PC-3 (cell line): ENCODE results near the gene C1orf21. TPM values are rescaled to one million over a fixed set of nuclear protein-coding genes. Genes with fewer than 3 reads are reported as not detected.

Experiments
- ATAC-seq: fragments of 200-7000 bp; cut with Tn5 transposase; 2 replicates; pipeline ENCODE4 v1.9.1; 2020; ENCODE audit warnings: mild to moderate bottlenecking, moderate library complexity
- BruUV-seq: library from RNA; stranded (reverse); fragments of 400-500 nt; replicated peaks from 2 replicates; lab custom pipeline; 2021; lab: Mats Ljungman, UMichigan
- CTCF ChIA-PET: fragments of 300-600 bp; sonication (Branson Sonifier 250); formaldehyde crosslinking; loops from one replicate; lab custom pipeline; 2022; ENCODE audit warnings: antibody characterized with exemption; lab: Charles Lee
- POLR2A ChIA-PET: fragments of 300-600 bp; sonication (Branson Sonifier 250); formaldehyde crosslinking; loops from one replicate; lab custom pipeline; 2022; ENCODE audit warnings: antibody characterized with exemption; ENCODE audit not compliant: unreplicated experiment; lab: Charles Lee
- DNase-seq: peaks from one replicate; pipeline ENCODE4 v3.0.0-alpha.2; 2015
- H2AFZ ChIP-seq: fragments of 300-600 bp; sonication (generic); 2 replicates; pipeline ENCODE4 v1.6.0; 2016; ENCODE audit warnings: antibody characterized with exemption, low read length
- H3F3A ChIP-seq: fragments of 300-600 bp; sonication (generic); one replicate; pipeline ENCODE4 v1.6.0; 2017; ENCODE audit warnings: antibody characterized with exemption, low read length, control low read depth, mild to moderate bottlenecking; ENCODE audit not compliant: unreplicated experiment
- H3K27ac ChIP-seq: fragments of 300-600 bp; sonication (generic); 2 replicates; pipeline ENCODE4 v1.5.1; 2016; ENCODE audit warnings: mild to moderate bottlenecking, low read length
- H3K27me3 ChIP-seq: fragments of 300-600 bp; sonication (generic); 2 replicates; pipeline ENCODE4 v1.6.1; 2016; ENCODE audit warnings: low read length, mixed read lengths
- H3K36me3 ChIP-seq: fragments of 300-600 bp; sonication (generic); 2 replicates; pipeline ENCODE4 v1.6.1; 2016; ENCODE audit warnings: low read depth, mixed run types, low read length, mixed read lengths
- H3K4me1 ChIP-seq: fragments of 300-600 bp; sonication (generic); 2 replicates; pipeline ENCODE4 v1.5.1; 2016; ENCODE audit warnings: low read length; ENCODE audit not compliant: insufficient read depth
- H3K4me2 ChIP-seq: fragments of 300-600 bp; sonication (generic); 2 replicates; pipeline ENCODE4 v1.6.0; 2016; ENCODE audit warnings: low read length
- H3K4me3 ChIP-seq: fragments of 300-600 bp; sonication (generic); 2 replicates; pipeline ENCODE4 v1.5.1; 2016; ENCODE audit warnings: mild to moderate bottlenecking, low read length, mixed read lengths
- H3K79me2 ChIP-seq: fragments of 300-600 bp; sonication (generic); 2 replicates; pipeline ENCODE4 v1.6.1; 2017; ENCODE audit warnings: low read length, mixed read lengths
- H3K9ac ChIP-seq: fragments of 300-600 bp; sonication (generic); 2 replicates; pipeline ENCODE4 v1.6.0; 2016; ENCODE audit warnings: mild to moderate bottlenecking, low read length
- H3K9me2 ChIP-seq: fragments of 300-600 bp; sonication (generic); replicated peaks from 2 replicates; pipeline ENCODE4 v1.6.1; 2016; ENCODE audit warnings: mixed run types, low read length, mixed read lengths
- H3K9me3 ChIP-seq: fragments of 300-600 bp; sonication (generic); 2 replicates; pipeline ENCODE4 v1.6.1; 2016; ENCODE audit warnings: low read length, mixed read lengths
- H4K20me1 ChIP-seq: fragments of 300-600 bp; sonication (generic); 2 replicates; pipeline ENCODE4 v1.6.1; 2016; ENCODE audit warnings: low read length, mixed read lengths
- EZH2 ChIP-seq: fragments of 300-600 bp; sonication (generic); IDR thresholded peaks from one replicate; pipeline ENCODE4 v1.6.1; 2017; ENCODE audit warnings: antibody characterized with exemption, mild to moderate bottlenecking, low read length; ENCODE audit not compliant: unreplicated experiment
- EZH2phosphoT487 ChIP-seq: fragments of 300-600 bp; sonication (generic); IDR thresholded peaks from 2 replicates; pipeline ENCODE4 v1.6.1; 2018; ENCODE audit warnings: mild to moderate bottlenecking, antibody characterized with exemption, low read length, borderline replicate concordance
- intact Hi-C: fragments of 100-400 bp; cut with micrococcal nuclease; formaldehyde crosslinking; loops from 2 replicates; pipeline ENCODE4 v1.9.0; 2023
- total RNA-seq: library from RNA; depleted of rRNA; stranded (reverse); fragments of >200 nt; gene quantifications from 2 replicates; pipeline ENCODE4 v1.2.3, GENCODE V29; 2014
- TF ChIP-seq, protein P1 (sequence below): fragments of 300-600 bp; sonication (generic); conservative IDR thresholded peaks from 2 replicates; pipeline ENCODE4 v1.5.1; 2017; ENCODE audit warnings: antibody characterized with exemption, low read depth, mild to moderate bottlenecking, low read length

The C1orf21 gene
- total RNA-seq, 1 experiment from 2014 or later, result 1.3 TPM

DNA sequence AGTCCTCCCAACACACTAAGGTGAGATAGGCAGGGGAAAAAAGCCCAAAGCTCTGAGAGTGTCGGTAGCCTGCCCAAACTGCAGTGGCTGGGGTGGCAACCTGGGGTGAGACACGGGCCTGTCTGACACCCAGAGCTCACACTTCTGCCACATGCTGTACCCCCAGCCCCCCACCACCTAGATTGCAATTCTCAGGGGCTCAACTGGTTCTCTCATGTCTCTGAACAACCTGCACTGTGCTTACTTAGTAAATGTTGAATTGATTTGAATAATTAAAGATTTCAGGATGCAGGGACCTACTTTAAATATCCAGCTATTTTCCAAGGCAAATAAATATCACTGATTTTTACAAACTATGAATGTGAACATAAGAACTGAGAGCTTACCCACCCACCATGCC is 252.4 kb downstream of the C1orf21 start:
- H3K4me1 ChIP-seq, result no peaks in the 10 kb centered on the region
- no peaks in the 10 kb centered on the region for H3K79me2 ChIP-seq
- H2AFZ ChIP-seq, result no peak overlapping the region
- no peak for ATAC-seq
- BruUV-seq, result no TSS peak
- H3K27ac ChIP-seq, result no peak overlapping the region
- TF ChIP-seq EZH2phosphoT487 (no peak), EZH2 (no peak)
- TF ChIP-seq, protein P1, sequence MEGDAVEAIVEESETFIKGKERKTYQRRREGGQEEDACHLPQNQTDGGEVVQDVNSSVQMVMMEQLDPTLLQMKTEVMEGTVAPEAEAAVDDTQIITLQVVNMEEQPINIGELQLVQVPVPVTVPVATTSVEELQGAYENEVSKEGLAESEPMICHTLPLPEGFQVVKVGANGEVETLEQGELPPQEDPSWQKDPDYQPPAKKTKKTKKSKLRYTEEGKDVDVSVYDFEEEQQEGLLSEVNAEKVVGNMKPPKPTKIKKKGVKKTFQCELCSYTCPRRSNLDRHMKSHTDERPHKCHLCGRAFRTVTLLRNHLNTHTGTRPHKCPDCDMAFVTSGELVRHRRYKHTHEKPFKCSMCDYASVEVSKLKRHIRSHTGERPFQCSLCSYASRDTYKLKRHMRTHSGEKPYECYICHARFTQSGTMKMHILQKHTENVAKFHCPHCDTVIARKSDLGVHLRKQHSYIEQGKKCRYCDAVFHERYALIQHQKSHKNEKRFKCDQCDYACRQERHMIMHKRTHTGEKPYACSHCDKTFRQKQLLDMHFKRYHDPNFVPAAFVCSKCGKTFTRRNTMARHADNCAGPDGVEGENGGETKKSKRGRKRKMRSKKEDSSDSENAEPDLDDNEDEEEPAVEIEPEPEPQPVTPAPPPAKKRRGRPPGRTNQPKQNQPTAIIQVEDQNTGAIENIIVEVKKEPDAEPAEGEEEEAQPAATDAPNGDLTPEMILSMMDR, result no peak
- no peaks in the 10 kb centered on the region for H3K36me3 ChIP-seq
- no peaks in the 10 kb centered on the region for H3K27me3 ChIP-seq
- no peaks in the 10 kb centered on the region for H3K9me2 ChIP-seq
- no peaks in the 10 kb centered on the region for H3K9me3 ChIP-seq
- no peak overlapping the region for H3K9ac ChIP-seq
- DNase-seq, result no peak
- intact Hi-C loops, result no loop called here
- no peak overlapping the region for H3K4me3 ChIP-seq
- POLR2A ChIA-PET, result no interaction called here
- no peaks in the 10 kb centered on the region for H3F3A ChIP-seq
- H4K20me1 ChIP-seq, result no peaks in the 10 kb centered on the region
- H3K4me2 ChIP-seq, result no peak overlapping the region
- CTCF ChIA-PET, result no interaction called here

DNA sequence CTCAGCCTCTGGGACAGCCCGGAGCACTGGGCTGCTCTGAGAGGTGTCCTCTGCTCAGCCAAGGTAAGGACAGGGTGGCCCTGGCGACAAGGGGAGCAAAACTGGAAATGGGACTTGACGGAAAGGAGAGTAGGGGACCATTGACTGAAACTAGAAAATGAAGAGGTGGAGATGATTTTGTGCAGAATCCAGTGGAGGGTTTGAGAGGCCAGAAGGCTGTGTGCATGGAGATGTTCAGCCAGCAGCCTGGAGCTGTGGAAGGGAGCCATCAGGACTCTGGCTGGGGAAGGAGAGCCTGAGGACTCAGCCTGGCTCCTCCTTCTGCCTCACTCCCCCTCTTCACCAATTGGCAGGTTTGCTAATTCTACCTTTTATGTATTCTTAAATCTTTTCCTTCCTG is 253.7 kb downstream of the C1orf21 start:
- Histone ChIP-seq H3K4me2 (no peak overlapping the region), H4K20me1 (no peaks in the 10 kb centered on the region), H3K79me2 (no peaks in the 10 kb centered on the region), H3K36me3 (no peaks in the 10 kb centered on the region), H3F3A (no peaks in the 10 kb centered on the region), H2AFZ (no peak overlapping the region), H3K9me2 (no peaks in the 10 kb centered on the region), H3K4me3 (no peak overlapping the region), H3K4me1 (no peaks in the 10 kb centered on the region), H3K9ac (no peak overlapping the region), H3K27ac (no peak overlapping the region), H3K27me3 (no peaks in the 10 kb centered on the region), H3K9me3 (no peaks in the 10 kb centered on the region)
- no TSS peak for BruUV-seq
- DNase-seq (no peak), ATAC-seq (no peak)
- POLR2A ChIA-PET, result no interaction called here
- intact Hi-C loops, result no loop called here
- CTCF ChIA-PET, result no interaction called here
- TF ChIP-seq EZH2phosphoT487 (no peak), EZH2 (no peak)
- TF ChIP-seq, protein P1, result no peak

DNA sequence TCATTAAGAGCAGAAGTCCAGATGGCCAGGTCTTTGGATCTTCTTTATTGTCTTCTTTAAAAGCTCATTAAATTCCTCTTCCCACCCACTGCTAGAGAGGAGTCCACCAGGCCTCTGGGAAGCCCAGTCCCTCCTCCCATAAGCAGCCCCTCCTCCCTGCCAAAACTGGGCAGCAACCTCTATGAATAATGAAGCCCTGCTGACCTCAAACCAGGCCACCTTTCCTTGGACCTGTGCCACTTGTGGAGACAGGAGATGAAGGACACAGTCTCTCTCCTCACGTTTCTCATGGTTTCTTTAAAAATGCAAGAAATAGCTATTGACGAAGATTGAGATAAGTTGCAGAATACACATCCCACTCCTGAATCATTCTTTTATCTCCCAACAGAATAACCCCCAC is 255.1 kb downstream of the C1orf21 start:
- H2AFZ ChIP-seq, result no peak overlapping the region
- no peak overlapping the region for H3K4me3 ChIP-seq
- DNase-seq (no peak), ATAC-seq (no peak)
- H3F3A ChIP-seq, result no peaks in the 10 kb centered on the region
- H3K79me2 ChIP-seq, result no peaks in the 10 kb centered on the region
- H3K4me2 ChIP-seq, result no peak overlapping the region
- H3K4me1 ChIP-seq, result no peaks in the 10 kb centered on the region
- TF ChIP-seq EZH2, result no peak
- no peak for TF ChIP-seq EZH2phosphoT487
- TF ChIP-seq, protein P1, result no peak
- no peak overlapping the region for H3K27ac ChIP-seq
- intact Hi-C loops, result no loop called here
- no peaks in the 10 kb centered on the region for H3K9me3 ChIP-seq
- H3K9ac ChIP-seq, result no peak overlapping the region
- H3K9me2 ChIP-seq, result no peaks in the 10 kb centered on the region
- H3K36me3 ChIP-seq, result no peaks in the 10 kb centered on the region
- H3K27me3 ChIP-seq, result no peaks in the 10 kb centered on the region
- ChIA-PET CTCF (interaction anchor here (0.6 kb wide), 1 partner anchor 917 kb away, joined by 7 read pairs; no protein-coding TSS in a partner anchor), POLR2A (no interaction called here)
- H4K20me1 ChIP-seq, result no peaks in the 10 kb centered on the region
- no TSS peak for BruUV-seq
